Putamen (tissue), 1 donor: ENCODE results near the gene LEMD1.
"Not testable (repeated sequence)": the region's sequence is repeated elsewhere in the genome, so short reads cannot be mapped to it uniquely, and the experiment has no call there.

Experiments used
- DNase-seq: peaks from one replicate; pipeline ENCODE4 v3.0.0-alpha.2; 2016; ENCODE audit warnings: low spot score

The LEMD1 gene

GRCh38 chr1:205380882-205381281 is 41.0 kb downstream of the LEMD1 start:
- DNase-seq: no peak

DNA sequence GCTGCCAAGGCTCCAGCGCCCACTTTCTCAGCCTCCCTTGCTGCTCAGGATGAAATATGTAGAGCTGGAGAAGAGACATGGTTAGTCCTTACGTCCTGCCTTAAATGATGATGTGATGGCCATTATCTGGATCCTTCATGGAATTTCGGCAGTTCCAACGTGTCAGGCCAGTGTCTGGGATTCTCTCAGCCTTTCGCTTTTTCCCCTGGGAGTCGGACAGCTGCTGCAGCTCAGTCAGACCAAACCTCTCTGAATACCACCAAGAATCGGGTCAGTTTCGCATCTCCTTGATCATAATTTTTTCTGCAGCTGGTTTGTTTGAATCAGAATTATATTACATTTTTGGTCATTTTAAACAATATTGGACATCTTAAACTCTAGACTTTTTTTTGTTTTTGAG is 42.8 kb downstream of the LEMD1 start:
- DNase-seq: no peak

DNA sequence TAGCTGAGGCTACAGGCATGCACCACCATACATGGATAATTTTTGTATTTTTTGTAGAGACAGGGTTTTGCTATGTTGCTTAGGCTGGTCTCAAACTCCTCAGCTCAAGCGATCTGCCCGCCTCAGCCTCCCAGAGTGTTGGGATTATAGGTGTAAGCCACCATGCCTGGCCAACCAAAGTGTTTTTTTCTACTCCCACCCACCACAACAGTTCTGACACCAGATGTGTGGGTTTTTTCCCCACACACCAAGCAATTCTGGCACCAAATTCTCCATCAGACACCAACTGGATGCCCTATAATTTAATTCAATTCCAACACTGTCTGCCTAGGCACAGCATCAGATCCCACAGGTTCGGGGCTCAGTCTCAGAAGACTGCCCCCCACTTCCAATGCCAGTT is 44.5 kb downstream of the LEMD1 start:
- no peak for DNase-seq

GRCh38 chr1:205376739-205377138 is 45.1 kb downstream of the LEMD1 start:
- DNase-seq: no peak

DNA sequence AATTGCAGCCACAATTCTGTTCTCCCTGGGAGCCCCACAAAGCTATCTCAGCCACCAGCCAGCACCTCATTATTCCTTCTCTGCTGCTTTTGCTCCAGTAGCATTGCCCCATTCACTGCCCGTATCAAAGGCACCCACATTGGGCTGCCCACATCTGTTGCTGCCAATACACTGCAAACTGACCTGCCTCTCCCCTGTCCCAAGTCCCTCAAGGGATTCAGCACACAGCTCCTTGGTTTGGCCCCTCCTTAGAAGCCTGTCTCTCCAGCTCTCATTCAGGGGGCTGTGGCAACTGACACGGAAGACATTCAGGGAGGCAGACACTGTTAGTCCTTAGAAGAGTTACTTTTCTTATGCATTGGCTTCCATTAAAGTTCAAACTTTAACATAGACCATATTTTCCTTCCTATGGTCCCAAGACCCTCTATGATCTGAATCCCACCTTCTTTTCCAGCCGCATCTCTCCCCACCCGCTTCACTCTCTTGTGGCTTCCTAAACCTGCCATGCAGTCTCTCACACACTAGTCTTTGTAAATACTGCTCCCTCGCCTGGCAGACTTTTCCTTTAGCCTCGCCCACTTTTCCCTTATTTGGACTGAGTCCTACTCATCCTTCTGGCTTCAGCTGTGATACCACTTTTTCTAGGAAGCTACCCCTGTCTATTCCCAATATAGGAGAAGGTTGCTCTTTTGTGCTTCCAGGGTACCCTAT is 45.9 kb downstream of the LEMD1 start:
- DNase-seq: no peak

GRCh38 chr1:205374210-205375078 is 47.4 kb downstream of the LEMD1 start:
- no peak for DNase-seq

DNA sequence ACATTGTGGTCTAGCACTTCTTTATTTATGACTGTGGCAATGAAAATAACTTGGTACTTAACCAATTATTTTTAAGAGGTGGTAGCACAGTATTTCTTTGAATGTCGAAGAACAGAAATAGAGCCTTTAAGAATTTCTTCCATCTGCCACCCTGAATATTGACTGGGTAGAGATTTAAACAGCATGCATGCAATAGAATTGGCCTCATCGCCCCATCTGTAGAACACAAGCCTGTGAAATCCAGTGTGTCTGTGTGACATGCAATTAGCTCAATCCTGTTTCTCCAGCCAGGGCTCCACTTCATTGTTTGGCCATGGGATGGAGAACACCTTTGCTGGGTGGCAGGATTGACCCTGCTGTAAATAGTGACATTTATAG is 48.1 kb downstream of the LEMD1 start:
- no peak for DNase-seq

DNA sequence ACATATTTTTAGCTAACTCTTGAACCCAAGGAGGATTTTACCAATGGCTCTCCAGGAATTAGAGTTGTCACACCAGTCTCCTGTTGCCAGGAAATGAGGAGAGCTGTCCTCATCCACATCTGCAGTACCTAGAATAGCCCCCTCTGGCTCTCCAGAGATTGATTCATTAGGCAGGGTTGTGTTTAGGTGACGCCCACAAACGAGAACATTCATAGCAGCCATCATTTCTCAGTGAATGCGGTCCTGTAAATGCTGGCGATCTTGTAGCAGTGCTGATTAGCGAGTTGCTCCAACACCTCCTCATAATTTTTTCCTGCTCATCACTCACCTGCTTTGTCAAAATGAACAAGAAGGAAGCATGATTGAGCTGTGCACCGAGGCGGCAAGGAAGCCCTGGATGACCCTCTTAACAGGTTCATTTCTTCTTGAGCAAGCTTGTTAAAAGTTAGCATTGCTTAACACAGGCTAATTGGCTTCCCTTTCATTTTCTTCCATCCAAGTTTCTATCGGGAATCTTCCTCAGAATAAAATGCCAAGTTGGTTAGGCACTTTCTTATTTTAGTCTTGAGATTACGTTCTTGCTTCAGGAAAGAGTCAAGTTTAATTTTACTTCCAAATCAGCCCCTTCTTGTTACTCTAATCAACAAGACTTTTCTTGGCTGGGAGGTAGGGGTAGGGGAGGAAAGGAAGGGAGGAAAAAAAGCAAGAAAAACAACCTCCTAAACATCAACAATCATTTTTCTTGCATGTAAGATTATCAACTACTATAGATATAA is 48.6 kb downstream of the LEMD1 start:
- no peak for DNase-seq

GRCh38 chr1:205371871-205372660 is 49.8 kb downstream of the LEMD1 start:
- DNase-seq: no peak

DNA sequence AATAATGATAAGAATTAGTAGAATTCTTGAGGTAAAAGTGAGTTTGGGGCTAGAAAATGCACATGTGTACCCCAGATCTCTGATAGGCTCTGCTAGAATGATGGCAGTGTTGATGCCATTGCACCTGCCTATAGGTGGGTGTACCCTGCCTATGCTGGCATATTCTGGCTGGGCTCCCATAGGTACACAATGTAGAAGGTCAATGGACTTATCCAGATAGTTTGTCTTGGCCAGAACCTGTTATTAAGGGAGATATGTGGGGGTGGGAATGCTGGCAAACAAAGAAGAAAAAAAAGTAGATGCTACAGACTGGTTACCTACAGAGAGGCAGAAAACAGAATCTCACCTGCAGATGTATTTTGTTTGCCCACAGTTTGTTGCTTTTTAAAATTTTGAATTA is 51.1 kb downstream of the LEMD1 start:
- no peak for DNase-seq

DNA sequence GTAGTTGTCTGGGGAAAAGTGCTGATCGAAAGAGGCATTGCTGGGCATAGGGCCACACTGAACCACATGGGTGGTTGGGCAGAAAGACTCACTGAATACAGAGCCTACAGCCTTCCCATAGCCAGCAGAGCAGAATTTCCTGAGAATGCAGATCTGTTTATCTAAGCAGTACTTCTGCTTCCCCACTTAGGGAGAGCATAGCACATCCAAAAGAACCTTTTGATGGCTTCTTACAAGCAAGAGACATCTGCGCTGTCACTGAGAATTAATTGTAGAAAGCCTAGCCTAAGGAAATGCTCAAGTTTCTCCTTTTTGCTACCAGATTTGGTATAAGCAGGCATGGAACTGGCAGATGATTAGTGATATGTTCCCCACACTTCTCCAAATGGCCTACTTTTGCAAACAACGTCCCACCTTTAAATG is 52.1 kb downstream of the LEMD1 start:
- DNase-seq: peak; percentile 58

DNA sequence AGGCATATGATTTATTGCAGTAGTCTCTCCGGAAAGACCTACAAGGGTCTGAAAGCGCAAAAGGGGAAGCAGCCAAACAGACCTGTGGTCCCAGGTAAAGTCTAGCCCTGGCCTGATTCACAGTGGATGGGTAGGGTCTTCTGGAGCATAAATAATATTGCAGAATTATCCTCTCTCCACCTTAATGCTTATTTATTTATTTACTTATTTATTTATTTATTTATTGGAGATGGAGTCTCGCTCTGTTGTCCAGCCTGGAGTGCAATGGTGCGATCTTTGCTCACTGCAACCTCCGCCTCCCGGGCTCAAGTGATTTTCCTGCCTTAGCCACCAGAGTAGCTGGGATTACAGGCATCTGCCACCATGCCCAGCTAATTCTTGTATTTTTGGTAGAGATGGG is 53.4 kb downstream of the LEMD1 start:
- DNase-seq: no peak

GRCh38 chr1:205365945-205366463 is 55.9 kb downstream of the LEMD1 start:
- DNase-seq: no peak

GRCh38 chr1:205365086-205365485 is 56.8 kb downstream of the LEMD1 start:
- DNase-seq: not testable (repeated sequence)

GRCh38 chr1:205360891-205361290 is 61.0 kb downstream of the LEMD1 start:
- no peak for DNase-seq

GRCh38 chr1:205359771-205360565 is 61.9 kb downstream of the LEMD1 start:
- peak; percentile 48 for DNase-seq

GRCh38 chr1:205358579-205358978 is 63.3 kb downstream of the LEMD1 start:
- DNase-seq: no peak

- no peak for DNase-seq
These were observed 64.3 kb downstream of the LEMD1 start for GRCh38 chr1:205357567-205357966.

DNA sequence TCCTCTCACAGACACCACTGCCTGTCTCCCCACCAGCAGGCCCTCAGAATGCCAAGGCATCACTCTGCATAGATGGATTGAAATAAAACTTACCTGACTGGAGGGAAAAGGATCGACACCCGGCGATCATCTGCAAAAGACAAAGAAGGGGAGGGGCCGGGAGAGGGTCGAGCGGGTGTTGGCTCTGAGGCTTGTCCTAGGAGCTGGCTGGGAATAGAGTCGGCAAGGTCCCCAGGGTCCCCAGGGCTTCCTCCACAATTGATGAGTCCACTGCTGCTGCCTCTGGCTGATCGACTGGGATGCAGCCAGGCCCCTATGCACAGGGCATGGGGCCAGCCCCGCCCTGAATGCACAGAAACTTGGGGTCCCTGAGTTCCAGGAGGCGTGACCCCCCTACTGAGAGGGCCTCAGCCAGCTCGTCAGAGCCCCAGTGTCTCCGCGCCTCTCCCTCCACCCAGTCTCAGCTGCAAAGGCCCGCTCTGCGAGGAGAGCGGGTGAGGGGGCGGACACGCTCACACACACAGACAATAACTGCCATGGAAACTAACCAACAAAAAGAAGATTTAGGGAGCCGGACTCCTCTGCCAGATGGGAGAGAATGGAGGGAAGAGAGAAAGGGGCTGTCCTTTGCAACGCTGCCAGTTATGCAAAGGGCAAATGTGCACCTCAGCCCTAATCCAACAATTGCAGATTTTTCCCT is 65.3 kb downstream of the LEMD1 start, which contains the start of gene KLHDC8A:
KLHDC8A (minus strand) TSS at position 483 of the 700 bp plus-strand sequence. CDS start 13,318 bp downstream, outside the sequence.
- no peak for DNase-seq

DNA sequence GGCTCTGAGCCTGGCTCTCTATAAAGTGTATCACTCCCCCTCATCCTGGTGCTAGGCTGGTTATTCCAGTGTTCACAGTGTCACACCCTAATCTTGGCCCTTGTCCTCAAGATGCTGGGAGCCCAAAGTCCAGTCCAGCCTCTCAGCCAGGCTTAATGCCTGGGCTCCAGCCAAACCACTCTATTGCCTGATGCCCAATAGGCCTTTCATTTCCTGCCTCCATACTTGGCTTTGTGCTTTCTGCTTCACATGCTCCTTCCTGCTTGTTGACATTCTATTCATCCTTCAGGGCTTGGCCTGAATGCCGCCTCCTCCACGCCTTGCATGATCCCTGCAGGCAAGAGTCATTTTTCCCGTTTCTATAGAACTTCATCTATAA is 66.8 kb downstream of the LEMD1 start:
- DNase-seq: no peak
